ENCODE data around the gene MYO18A. TPM values are rescaled to one million over a fixed set of nuclear protein-coding genes. Genes with fewer than 3 reads are reported as not detected.
"Not testable (repeated sequence)": the region's sequence is repeated elsewhere in the genome, so short reads cannot be mapped to it uniquely, and the experiment has no call there.

The MYO18A gene
- polyA plus RNA-seq, 1 donor, result 292 TPM

DNA sequence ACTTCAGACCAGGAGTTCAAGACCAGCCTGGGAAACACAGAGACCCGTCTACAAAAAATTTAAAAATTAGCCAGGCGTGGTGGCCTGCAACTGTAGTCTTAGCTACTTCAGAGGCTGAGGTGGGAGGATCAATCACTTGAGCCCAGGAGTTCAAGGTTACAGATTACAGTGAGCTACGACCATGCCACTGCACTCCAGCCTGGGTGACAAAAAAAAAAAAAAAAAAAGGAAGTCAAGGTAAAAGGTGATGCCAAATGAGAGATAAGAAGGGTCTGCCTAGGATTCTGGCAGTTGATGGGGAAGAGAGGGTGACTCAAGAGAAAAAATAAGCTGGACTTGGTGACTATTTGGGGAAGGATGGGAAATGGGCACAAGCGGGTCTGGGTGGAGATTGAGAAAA is 32.5 kb downstream of the MYO18A start:
- no peak for DNase-seq (ENCODE audit: low read depth)

DNA sequence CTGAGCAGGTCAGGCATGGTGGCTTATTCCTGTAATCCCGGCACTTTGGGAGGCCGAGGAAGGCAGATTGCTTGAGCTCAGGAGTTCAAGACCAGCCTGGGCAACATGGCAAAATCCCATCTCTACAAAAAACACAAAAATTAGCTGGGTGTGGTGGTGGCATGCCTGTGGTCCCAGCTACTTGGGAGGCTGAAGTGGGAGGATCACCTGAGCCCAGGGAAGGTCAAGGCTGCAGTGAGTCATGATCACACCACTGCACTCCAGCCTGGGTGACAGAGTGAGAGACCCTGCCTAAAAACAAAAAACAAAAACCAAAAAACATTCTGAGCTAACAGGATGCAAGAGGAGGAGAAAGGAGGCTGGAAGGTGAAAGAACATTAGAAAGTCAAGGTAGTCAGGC is 33.0 kb downstream of the MYO18A start:
- DNase-seq (ENCODE audit: low read depth), result not testable (repeated sequence)

DNA sequence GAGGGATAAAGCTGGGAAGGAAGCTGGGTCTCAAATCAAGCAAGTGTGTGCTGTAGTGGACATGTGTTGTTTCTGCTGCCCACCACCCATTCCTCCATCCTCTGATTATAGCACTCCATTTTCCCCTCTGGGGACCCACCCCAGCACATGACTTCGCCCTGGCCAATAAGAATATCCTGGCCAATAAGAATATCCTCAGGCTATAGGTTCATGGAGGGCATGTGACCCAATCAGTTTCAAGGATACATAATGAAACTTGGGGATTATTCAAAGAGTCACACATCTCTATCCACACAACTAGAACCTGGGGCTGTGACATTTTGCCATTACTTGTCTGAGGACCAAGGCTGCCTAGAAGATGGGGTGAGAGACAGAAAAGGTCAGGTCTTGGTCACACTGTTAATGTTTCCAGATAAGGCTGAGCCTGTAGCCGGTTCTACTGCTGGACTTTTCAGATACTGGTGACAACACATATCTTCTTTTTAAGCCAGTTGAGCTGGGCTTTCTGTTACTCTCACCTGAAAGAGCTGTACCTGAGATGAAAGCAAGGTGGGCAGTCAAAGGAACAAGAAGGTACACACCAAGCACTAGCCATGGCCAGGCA is 33.7 kb downstream of the MYO18A start:
- DNase-seq (ENCODE audit: low read depth), result no peak

DNA sequence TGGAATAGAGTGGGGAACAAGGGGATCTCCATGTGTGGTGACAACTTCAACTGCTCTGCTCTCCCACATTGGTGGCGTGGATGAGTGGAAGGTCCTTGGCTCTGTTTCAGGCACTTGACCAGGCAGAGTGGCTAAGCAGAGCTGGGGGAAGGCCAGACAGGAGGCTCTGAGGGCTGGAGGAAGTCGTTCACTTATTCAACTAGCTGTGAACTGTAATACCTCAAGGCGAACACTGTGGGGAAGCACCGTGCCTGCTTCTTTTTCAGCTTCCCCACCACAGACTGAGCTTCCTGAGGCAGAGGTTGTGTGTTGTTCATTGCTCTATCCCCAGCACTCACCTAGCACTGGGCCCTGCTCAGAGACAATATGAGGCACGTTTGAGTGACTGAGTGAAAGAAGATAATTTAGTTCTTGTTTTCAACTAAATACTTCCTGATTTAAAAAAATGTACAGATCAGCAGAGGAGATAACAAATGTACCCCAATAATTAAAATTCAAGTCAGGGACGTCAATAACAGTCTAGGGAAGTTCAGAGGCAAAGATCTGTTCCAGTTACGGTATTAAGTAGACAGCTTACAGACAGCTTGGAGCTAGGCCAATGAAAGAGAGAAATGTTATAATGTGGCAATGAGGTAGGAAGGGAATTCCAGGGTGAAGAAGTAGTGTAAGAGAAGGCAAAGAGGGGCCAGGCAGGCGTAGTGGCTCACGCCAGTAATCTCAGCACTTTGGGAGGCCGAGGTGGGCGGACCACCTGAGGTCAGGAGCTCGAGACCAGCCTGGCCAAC is 34.7 kb downstream of the MYO18A start:
- no peak for DNase-seq (ENCODE audit: low read depth)

DNA sequence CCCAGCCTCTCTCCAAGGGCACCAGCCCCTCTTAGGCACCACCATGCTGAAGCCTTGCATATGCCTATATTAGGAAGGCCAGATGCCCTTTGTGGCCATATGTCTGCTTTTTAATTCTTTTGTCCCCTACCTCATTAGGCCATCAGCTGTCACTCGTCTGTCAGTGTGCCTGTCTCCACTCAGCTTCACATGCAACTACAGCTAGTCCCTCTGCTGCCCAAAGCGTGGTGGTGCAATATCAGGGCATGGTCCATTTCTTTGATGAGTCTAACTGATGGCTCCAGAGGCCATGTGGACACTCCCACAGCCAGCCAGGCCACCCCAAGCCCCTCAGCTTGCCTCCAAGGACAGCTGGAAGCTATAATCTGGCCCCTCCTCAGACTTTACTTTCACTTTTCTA is 36.3 kb downstream of the MYO18A start:
- DNase-seq (ENCODE audit: low read depth), result no peak

DNA sequence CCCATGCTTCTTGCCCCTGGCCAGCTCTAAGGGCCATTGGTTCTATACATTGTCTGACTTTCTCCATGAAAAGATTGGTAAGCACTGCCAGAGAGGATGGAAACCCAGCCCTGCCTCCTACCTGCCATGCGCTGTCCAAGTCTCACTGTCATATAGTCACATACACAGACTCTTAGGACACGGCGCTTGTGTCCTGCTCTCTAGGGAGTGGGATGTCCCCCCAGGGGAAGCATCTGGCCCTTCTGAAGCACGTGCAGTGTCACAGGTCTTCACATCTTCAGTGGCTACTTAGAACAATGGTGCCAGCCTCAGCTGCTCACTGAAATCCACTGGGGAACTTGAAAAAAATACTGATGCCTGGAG is 38.7 kb downstream of the MYO18A start:
- no peak for DNase-seq (ENCODE audit: low read depth)

DNA sequence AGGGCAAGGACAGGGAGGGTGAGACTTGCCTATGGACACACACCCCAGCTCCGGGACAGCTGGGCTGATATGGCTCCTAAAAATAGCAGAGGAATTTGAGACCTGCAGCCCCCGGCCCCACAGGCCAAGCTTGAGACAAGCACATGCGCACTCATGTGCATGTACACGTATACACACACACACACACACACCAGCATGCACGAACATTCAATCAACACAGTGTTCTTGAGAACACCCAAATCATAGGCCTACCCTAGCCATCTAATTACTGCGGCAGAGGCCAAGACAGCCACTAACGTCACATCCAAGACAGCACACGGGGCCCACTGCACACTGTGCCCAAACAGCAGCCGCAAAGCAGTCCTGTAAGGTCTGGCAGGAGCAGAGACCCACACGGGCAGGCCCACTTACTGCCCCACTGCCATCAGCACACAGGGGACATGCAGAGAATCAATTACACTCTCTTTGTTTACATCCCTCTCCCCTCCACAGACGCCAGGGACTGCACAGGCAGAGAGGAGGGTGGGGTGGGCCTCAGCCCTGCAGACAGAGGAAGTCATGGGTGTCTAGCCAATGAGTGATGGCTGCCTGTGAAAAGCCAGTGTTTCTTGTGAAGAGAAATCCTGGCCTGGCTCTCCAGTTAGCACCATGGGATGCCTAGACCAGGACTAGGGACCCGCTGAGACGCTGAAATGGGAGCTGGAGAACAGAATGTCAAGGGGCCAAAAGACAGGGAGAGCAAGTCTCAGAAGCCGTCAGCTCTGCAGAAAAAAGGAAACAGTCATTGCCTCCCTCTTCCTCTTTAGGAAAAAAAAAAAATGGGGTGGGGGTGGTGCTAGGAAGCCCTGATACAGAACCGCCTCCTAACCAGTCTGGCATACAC is 39.3 kb downstream of the MYO18A start:
- DNase-seq (ENCODE audit: low read depth), result no peak

DNA sequence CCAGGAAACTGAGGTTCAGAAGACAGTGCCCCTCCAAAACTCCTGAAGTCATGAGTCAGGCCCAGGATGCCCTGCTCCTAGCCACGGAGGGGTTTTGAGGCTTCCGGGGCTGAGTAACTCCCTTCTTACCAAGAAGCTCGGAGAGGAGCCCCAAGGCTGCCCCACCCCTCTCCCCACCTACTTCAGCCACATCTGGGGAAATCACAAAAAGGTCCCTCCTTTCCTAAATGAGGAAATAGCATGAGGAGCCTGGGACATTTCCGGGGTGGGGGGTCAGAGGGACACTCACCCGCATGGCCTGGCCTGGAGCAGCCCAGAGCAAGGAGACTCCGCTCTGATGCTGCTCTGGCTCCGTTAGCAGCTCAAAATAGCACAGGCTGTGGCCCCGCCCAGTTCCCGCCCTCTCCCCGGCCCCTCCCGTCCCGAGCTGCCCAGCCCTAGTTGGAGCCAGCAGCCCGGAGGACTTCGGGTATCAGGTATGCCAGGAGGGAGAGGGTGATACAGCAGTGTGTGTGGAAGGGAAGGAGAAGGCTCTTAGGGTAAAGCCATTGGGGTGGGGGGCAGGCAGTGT is 40.1 kb downstream of the MYO18A start:
- DNase-seq (ENCODE audit: low read depth), result peak; percentile 49

DNA sequence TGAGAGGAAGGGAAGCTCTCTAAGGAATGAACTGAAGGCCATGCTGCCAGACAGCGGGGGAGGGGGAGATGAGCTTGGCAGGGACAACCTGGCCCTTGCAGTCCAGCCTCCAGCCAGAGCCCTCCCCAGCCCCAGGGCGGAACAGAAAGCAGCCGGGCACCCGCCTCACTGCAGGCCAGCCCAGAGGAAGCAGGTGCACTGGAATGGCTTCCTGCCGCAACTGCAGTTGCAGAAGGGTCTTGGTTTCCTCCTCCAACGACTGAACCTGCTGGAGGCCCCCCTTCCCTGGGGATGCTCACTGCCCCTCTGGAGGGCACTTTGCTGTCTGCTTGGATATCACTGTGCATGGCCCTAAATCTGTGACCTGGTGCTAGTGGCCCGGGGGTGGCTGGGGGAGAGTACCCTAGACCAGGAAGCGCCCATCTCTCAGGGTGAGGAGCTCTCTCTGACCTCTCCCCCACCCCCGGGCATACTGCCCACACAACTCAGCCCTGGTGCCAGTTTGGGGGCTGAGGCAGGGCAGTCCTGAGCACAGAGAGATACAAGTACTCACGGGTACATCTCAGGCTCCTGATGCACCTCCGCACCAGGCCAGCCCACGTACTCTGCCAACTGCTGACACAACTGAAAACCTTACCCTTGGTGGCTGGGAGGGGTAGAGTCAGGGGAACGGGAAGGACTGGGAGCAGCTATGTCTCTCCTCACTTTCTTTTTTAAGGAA is 41.1 kb downstream of the MYO18A start:
- no peak for DNase-seq (ENCODE audit: low read depth)

DNA sequence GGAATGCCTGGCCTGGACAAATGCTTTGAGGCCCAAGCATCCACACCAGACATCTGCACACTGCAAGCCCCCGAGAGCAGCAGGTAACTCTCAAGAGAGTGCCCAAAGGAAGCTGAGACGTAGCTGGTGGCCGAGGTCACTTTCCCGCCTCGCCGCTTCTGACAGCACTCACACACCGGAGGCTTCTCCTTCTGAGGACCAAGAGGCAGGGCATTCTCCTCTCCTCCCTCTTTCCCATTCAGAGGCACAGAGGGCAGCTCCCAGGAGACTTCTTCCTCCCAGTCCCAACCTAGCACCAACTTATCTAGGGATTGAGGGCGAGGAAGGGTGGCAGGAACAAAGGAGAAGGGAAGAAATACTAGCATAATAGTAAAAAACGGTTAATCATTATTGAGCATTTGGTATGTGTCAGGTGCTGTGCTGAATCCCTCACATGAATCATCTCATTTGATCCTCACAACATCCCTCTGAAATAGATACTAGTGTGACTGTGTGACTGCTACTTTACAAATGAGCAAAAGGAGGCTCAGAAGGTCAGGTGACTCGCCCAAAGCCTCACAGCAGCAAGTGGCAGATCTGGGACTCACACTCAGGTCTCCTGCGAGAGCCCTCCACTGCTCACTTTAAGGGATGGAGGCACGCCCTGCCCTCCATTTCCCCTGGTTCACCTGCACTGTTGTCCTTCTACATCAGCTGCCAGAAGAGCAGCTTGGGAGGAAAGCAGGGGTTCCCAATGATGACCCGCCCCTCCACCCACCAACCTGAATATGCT is 41.8 kb downstream of the MYO18A start:
- no peak for DNase-seq (ENCODE audit: low read depth)

DNA sequence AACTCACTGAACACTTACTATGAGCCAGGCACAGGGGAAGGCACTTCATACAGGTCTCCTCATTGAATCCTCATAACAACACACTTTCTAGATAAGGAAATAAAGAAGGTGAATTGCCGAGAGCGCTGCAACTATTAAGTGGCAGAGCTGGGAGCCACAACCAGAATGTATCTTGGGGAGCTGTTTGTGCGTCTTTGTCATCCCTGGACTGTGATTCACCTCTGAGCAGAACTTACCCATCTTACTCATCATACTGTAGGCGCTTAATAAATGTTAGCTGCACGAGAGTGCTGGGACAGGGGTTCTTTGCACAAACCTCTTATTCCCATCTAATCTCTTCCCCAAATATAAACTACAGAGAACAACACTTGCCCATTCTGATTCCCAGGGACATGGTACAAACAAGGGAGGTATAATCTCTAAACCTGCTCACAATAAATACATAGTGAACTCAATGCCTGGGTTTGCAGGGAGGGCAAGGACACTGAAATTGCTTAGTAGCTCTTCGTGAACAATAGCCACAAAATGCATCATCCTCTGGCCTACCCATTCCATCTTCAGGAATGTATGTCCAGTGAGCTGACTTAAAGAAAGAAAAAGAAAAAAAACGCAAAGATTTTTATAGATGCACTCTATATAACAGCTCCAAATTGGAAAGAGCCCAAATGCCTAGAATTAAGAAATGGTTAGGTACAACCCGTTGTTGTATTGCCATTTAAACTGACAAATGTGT is 43.0 kb downstream of the MYO18A start:
- no peak for DNase-seq (ENCODE audit: low read depth)

DNA sequence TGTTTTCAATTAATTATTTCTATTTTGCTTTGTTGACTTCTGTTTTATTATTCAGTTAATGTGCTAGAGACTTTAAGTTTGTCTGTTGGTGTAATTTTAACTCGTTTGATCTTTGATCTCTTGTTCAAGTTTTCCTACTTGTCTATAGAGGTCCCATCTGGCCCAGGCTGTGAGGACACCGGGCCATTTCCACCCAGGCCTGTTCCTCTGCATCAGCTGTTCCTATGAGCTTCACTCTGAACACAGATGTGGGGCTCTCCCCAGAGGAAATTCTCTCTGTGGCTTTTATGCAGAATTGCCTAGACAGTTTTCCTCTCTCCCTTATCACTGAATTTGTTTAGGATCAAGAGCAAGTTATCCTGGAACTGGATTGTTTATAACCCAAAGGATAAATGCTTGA is 44.7 kb downstream of the MYO18A start:
- DNase-seq (ENCODE audit: low read depth), result no peak

DNA sequence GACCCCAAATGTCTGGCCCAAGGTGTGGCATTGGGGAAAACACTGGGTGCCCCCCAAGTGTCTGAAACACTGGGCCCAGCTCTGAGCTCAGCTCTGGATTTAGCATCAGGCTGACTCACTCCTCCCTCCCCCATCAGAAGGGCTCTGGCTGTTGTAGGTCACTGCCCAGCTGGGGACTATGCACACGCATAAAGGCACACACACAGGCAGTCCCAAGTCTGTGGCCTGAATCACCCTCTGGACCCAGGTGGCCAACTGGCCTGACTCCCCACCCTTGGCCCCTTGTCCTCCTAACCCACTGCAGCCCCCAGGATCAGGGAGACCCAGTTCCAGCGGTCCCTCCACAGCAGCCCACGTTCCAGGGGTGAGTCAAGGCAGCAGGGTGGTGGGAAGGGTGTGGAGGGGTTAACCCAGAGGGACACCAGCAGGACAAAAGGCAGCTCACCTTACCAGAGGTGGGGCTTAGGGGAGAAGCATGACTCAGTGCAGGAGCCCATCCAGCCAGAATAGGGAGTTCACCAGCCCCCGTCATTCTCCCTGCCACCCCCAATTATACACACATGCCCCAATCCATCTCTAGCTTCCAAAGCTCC is 47.0 kb downstream of the MYO18A start:
- DNase-seq (ENCODE audit: low read depth), result no peak

DNA sequence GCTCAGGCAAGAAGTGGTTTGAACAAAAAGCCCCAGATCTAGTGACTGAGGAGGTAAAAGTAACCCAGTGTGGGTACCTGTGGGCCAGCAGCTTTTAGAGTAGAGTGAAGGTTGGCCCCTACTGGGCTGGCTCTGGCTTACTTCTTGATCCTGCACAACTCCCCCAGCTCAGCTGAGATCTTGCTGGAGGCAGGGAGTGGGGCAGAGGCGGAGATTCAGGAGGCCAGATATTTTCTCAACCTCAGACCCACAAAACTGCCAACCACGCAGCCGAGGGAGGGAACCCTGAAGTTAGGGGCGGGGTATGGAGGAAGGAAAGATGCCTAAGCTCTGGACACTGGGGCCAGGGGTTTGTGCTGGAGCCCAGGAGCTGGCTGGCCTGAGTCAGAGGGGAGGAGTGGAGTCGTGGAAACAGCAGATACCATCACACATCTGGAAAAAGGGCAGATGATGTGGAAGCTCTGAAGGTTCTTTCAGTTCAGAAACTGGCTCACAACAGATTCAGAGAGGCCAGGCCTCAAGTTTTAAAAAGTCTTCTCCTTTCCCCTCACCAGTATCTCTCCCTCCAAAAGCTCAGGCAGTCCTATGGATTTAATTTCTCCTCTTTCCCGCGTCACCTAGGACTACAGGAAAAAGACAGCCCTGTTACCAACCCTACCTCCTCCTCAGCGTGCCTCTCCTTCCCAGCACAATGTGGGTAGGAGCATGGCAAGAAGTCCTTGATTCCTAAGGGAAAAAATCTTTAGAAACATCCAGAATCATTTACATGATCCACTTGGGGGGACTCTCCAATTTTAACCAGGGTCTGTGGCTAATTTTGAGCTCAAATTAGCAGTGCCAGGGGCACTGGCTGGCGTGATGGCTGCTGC is 48.1 kb downstream of the MYO18A start:
- no peak for DNase-seq (ENCODE audit: low read depth)

DNA sequence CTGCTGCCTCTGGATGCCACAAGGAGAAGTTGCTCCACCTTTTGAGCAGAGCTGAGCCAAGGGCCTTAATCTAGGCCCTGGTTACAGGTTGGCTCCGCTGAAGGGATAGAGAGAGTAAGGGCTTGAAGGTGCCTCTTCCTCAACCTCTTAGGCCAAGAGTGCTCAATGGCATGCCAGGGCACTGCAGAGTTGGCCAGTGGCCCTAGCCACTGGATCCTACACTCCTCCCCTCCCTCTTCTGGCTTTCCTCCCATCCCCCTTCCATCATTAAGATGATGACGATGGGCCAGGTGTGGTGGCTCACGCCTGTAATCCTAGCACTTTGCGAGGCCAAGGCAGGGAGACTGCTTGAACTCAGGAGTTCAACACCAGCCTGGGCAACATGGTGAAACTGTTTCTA is 50.5 kb downstream of the MYO18A start:
- no peak for DNase-seq (ENCODE audit: low read depth)

DNA sequence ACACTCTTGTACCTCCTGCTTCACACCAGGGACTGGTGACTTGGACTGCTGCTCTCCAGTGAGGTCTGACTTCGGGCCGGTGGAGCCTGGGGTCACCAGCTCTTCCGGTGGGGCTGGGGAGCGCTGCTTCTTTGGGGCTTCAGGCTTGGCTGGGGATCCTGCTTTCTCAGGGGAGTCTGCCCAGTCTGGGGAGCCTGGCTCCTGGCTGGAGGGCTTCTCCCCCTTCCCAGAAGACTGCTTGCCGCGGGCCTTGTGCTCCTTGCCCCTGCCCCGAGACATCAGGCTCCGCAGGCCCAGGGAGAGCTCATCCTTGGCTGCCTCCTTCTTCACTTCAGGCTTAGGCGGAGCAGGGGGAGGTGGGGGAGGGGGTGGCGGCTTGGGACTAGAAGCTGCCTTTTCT is 52.4 kb downstream of the MYO18A start:
- DNase-seq (ENCODE audit: low read depth), result no peak

DNA sequence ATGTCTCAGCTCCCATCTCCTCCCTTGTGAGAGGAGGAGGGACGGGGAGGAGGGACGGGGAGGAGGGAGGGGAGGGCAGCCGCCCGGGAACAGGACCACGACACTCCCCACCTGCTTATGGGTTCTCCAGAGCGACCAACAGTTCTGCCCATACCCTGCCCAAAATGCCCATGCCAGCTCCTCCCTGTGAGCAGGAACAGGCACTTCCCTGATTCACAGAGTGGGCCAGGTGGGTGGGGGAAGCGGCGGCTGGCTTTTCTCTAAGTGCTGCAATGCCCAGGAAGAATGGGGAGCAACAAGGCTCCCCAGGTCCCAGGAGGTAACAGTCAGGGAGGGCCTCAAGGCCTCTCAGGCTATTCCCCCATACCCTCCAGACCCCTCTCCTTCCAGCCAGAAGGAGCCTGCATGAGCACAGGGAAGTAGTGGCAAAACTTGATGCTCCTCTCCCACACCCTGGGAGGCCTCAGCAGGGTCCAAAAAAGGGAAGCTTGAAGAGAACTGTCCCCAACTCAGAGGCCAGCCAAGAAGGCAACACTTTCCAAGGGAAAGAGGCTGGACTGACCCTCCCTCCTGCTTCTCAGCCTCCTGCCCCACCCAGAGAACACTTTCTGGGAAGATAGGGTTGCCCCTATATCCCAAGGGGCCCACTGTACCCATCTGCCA is 53.8 kb downstream of the MYO18A start:
- DNase-seq (ENCODE audit: low read depth), result no peak

DNA sequence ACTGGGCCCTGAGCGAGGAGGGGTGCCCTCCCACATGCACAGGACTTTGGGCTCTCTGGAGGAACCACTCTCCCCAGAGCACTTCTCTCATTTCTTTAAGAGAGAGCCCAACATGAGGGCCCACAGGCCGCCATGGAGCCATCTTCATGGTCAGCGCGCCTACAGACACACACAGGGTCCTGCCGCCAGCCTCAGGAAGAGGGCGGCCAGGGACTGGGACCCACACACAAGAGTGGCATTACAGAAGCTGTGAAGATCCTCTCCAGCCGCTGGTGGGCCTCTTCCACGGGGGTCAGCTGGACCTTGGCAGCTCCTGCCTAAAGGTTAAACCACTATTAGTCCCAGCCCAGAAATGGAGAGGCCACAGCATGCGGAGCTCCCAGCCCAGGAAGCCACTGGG is 54.5 kb downstream of the MYO18A start:
- DNase-seq (ENCODE audit: low read depth), result no peak

Measured in forelimb muscle (tissue), 1 donor.